NT2/D1 (cell line): ENCODE data around the gene REG4.

Experiments
- DNase-seq: peaks from one replicate; pipeline ENCODE4 v3.0.0-alpha.2; 2011; ENCODE audit warnings: low read depth, low spot score
- H3K27me3 ChIP-seq: 2 replicates; pipeline ENCODE4 v1.6.0; 2011; ENCODE audit warnings: mild to moderate bottlenecking; ENCODE audit not compliant: insufficient read length, insufficient read depth
- H3K36me3 ChIP-seq: 2 replicates; pipeline ENCODE4 v1.6.1; 2011; ENCODE audit warnings: mild to moderate bottlenecking, low read length, mixed read lengths; ENCODE audit not compliant: insufficient read depth, insufficient read length
- H3K4me1 ChIP-seq: 2 replicates; pipeline ENCODE4 v1.5.1; 2011; ENCODE audit not compliant: insufficient read depth, insufficient read length
- H3K4me3 ChIP-seq: 2 replicates; pipeline ENCODE4 v1.5.1; 2011; ENCODE audit warnings: low read depth; ENCODE audit not compliant: insufficient read length
- H3K9ac ChIP-seq: 2 replicates; pipeline ENCODE4 v1.6.0; 2011; ENCODE audit warnings: low read depth; ENCODE audit not compliant: insufficient read length
- H3K9me3 ChIP-seq: 2 replicates; pipeline ENCODE4 v1.5.1; 2011; ENCODE audit warnings: mild to moderate bottlenecking, low read length; ENCODE audit not compliant: insufficient read depth
- SUZ12 ChIP-seq: IDR thresholded peaks from 2 replicates; pipeline ENCODE4 v1.6.1; 2011; ENCODE audit not compliant: insufficient read length, insufficient read depth; ENCODE audit errors: extremely low read depth
- YY1 ChIP-seq: IDR thresholded peaks from 2 replicates; pipeline ENCODE4 v1.6.1; 2011; ENCODE audit not compliant: insufficient read length, insufficient read depth
- ZNF274 ChIP-seq: IDR thresholded peaks from 2 replicates; pipeline ENCODE4 v1.6.1; 2011; ENCODE audit warnings: mild to moderate bottlenecking, low read depth, low read length

REG4 gene

DNA sequence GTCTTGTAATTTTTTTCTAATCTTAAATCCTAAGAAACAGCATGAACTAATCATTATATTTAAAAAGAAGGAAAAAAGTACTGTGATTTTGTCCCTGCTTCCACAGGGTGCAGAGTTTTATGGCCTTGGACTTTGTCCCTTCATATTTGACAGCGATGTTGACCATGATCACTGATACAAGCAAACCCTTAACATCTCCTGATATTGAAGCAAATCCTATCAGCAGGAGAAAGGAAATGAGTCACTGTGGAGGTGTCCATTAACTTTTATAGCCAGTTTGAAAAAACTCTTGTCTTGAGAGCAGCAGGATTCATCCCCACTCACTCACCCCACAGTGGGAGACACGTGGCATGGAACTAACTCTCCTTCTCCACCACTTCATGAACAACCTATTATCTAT, 5.1 kb upstream of the REG4 start:
- Histone ChIP-seq H3K4me1 (no peaks in the 10 kb centered on the region), H3K9ac (no peak overlapping the region), H3K27me3 (no peaks in the 10 kb centered on the region), H3K9me3 (no peaks in the 10 kb centered on the region), H3K4me3 (no peak overlapping the region), H3K36me3 (no peaks in the 10 kb centered on the region)
- TF ChIP-seq SUZ12 (no peak), YY1 (no peak), ZNF274 (no peak)
- no peak for DNase-seq

DNA sequence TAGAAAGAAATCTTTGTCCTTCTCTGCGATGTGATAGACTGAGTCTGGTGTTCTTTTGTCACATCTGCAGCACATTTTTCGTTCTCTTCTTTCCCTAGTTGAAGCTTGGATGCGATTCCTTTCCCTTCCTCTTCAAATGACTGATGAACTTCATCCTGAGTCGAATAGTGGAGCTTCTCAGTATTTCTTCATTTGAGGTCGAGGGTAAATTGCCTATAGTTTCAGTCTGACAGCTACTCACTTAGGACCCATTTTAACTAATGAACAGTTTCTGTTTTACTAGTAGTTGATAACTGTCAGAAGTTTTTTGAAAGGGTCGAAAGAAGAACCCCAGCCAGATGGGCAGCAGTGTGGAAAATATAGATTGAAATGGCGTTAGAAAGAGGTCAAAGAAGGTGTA, 4.7 kb upstream of the REG4 start:
- H3K36me3 ChIP-seq: no peaks in the 10 kb centered on the region
- no peak overlapping the region for H3K4me3 ChIP-seq
- no peaks in the 10 kb centered on the region for H3K4me1 ChIP-seq
- DNase-seq: no peak
- H3K27me3 ChIP-seq: no peaks in the 10 kb centered on the region
- H3K9me3 ChIP-seq: no peaks in the 10 kb centered on the region
- TF ChIP-seq SUZ12: no peak
- TF ChIP-seq YY1: no peak
- TF ChIP-seq ZNF274: no peak
- H3K9ac ChIP-seq: no peak overlapping the region

DNA sequence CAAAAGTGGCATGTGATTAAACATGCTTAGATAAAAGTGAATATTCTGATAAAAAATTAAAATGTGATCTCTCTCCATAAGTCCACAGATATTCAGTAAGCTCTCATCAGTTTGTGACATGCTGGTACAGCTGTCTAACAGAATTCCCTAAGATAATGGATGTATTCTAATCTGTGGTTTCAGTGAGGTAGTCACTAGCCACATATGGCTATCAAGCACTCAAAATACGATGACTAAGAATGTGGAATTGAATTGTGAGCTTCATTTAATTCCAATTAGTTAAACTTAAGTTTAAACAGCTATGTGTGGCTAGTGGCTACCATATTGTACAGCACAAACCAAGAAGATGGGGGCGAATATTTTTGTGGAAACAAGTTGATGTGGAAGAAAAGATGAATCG, 4.1 kb upstream of the REG4 start:
- H3K36me3 ChIP-seq: no peaks in the 10 kb centered on the region
- no peaks in the 10 kb centered on the region for H3K9me3 ChIP-seq
- DNase-seq: no peak
- TF ChIP-seq ZNF274 (no peak), SUZ12 (no peak), YY1 (no peak)
- H3K27me3 ChIP-seq: no peaks in the 10 kb centered on the region
- no peak overlapping the region for H3K9ac ChIP-seq
- no peak overlapping the region for H3K4me3 ChIP-seq
- no peaks in the 10 kb centered on the region for H3K4me1 ChIP-seq

- no peaks in the 10 kb centered on the region for H3K9me3 ChIP-seq
- H3K4me1 ChIP-seq: no peaks in the 10 kb centered on the region
- no peaks in the 10 kb centered on the region for H3K27me3 ChIP-seq
- no peak overlapping the region for H3K9ac ChIP-seq
- DNase-seq: no peak
- H3K4me3 ChIP-seq: no peak overlapping the region
- H3K36me3 ChIP-seq: no peaks in the 10 kb centered on the region
- TF ChIP-seq YY1 (no peak), ZNF274 (no peak), SUZ12 (no peak)
Observed at GRCh38 chr1:119814288-119814687, 3.0 kb upstream of the REG4 start.

DNA sequence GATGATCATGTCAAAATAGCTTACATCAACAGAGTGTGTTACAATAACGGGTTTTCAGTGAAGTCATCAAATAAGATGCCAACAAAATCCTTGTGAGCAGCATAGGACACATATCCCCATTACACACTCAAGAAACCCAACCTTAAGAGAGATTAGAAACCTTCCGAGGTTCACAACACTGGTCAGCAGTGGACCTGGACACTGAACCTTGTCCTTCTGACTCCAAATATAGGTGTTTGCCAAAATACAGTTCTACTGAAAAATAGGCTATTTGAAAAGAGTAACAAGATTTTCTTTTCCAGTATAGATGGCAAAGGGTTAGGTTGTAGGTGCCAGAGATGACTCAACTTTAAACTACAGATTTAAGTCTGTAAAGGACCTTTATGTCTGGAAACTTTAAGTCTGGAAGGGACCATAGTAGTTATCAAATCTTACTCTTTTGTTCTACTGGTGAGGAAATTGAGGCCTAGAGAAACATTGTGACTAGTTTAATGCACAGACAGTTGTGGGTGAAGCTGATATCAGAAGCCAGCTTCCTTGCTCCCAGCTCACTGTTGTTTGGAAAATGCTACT, 811 bp upstream of the REG4 start:
- no peaks in the 10 kb centered on the region for H3K36me3 ChIP-seq
- DNase-seq: no peak
- H3K27me3 ChIP-seq: no peaks in the 10 kb centered on the region
- TF ChIP-seq ZNF274 (no peak), SUZ12 (no peak), YY1 (no peak)
- no peak overlapping the region for H3K9ac ChIP-seq
- H3K4me3 ChIP-seq: no peak overlapping the region
- no peaks in the 10 kb centered on the region for H3K4me1 ChIP-seq
- no peaks in the 10 kb centered on the region for H3K9me3 ChIP-seq

- Histone ChIP-seq H3K36me3 (no peaks in the 10 kb centered on the region), H3K27me3 (no peaks in the 10 kb centered on the region), H3K4me3 (no peak overlapping the region), H3K4me1 (no peaks in the 10 kb centered on the region), H3K9me3 (no peaks in the 10 kb centered on the region), H3K9ac (no peak overlapping the region)
- peak; percentile 75 for DNase-seq
- TF ChIP-seq SUZ12 (no peak), YY1 (no peak), ZNF274 (no peak)
Observed at GRCh38 chr1:119808972-119809550, 2.2 kb downstream of the REG4 start.

DNA sequence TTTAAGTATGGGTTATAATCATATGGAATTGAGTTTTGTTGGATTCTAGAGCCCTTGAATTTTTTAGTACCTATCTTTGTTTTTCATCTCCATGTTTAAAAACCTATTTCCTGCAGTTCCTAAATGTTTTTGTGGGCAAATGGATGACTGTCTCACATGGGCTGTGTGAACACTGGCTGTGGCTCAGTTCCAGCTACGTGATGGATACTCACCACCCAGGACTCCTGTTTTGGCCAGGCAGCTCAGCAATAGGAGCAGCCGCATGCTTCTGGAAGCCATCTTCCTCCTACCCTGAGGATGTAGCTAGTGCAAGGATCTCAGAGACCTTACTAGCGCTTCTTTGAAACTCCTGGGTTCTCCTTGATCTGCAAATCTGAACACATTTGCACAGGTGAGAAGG, 2.8 kb downstream of the REG4 start:
- DNase-seq: no peak
- no peaks in the 10 kb centered on the region for H3K4me1 ChIP-seq
- H3K9ac ChIP-seq: no peak overlapping the region
- H3K36me3 ChIP-seq: no peaks in the 10 kb centered on the region
- no peak overlapping the region for H3K4me3 ChIP-seq
- no peak for TF ChIP-seq ZNF274
- no peak for TF ChIP-seq YY1
- no peak for TF ChIP-seq SUZ12
- no peaks in the 10 kb centered on the region for H3K9me3 ChIP-seq
- no peaks in the 10 kb centered on the region for H3K27me3 ChIP-seq

DNA sequence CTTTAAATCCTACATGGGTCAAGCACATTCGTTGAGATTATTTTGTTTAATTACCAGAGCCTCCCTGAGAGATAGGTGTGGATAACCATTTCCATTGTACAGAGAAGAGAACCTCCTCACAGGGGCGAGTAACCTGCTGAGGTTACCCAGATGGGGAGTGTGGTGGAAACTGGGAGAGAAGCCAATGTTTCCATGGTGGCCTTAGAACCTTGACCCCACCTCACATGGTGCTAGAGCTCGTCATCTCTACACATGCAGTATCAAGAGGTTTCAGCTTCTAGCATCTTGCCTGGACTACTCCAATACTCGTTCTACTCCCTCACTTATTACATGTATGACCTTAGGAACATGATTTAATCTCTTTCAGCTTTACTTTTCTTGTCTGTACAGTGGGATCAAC, 4.8 kb downstream of the REG4 start:
- Histone ChIP-seq H3K27me3 (no peaks in the 10 kb centered on the region), H3K9ac (no peak overlapping the region), H3K36me3 (no peaks in the 10 kb centered on the region), H3K4me1 (no peaks in the 10 kb centered on the region), H3K9me3 (no peaks in the 10 kb centered on the region), H3K4me3 (no peak overlapping the region)
- DNase-seq: no peak
- TF ChIP-seq YY1 (no peak), SUZ12 (no peak), ZNF274 (no peak)
